GM15510 (cell line): ENCODE data around the gene NCAN.

Experiments
- POLR2A ChIP-seq: IDR thresholded peaks from 3 replicates; pipeline ENCODE4 v1.6.1; 2011; ENCODE audit warnings: borderline replicate concordance; ENCODE audit not compliant: insufficient read length; ENCODE audit errors: extremely low read depth

Gene NCAN

DNA sequence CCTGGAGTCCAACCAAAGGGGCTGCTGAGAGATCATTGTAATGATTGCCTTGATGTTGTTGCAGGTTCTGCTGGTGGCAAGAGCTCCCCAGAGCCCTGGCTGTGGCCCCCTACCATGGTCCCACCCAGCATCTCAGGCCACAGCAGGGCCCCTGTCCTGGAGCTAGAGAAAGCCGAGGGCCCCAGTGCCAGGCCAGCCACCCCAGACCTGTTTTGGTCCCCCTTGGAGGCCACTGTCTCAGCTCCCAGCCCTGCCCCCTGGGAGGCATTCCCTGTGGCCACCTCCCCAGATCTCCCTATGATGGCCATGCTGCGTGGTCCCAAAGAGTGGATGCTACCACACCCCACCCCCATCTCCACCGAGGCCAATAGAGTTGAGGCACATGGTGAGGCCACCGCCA is 15.5 kb downstream of the NCAN start:
- TF ChIP-seq POLR2A: no peak

DNA sequence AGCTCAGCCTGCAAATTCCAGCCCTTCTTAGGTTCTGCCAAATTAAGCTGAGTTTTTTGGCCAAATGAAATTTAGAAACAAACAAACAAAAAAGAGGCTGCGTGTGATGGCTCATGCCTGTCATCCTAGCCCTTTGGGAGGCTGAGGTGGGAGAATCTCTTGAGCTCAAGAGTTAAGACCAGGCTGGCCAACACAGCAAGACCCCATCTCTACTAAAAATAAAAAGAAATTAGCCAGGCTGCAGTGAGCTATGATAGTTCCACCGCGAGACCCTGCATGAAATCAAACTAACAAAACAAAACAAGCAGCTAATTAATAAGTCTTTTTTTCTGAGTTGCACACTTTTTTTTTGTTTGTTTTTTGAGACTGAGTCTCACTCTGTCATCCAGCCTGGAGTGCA is 17.9 kb downstream of the NCAN start:
- no peak for TF ChIP-seq POLR2A

DNA sequence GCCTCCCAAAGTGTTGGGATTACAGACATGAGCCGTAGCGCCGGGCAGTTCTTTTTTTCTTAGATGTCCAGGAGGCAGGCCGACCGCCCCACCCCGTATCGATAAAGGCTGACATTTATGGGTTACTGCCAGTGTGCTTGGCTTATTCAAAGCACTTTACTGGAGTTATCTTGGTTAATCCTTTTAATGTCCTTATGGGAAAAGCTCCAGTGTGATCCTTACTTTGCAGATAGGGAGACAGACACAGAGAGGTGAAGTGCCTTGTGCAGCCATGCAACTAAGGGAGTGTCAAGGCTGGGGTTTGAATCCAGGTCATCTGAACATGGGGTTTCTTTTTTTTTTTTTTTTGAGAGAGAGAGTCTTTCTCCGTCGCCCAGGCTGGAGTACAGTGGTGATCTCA is 19.2 kb downstream of the NCAN start:
- no peak for TF ChIP-seq POLR2A

DNA sequence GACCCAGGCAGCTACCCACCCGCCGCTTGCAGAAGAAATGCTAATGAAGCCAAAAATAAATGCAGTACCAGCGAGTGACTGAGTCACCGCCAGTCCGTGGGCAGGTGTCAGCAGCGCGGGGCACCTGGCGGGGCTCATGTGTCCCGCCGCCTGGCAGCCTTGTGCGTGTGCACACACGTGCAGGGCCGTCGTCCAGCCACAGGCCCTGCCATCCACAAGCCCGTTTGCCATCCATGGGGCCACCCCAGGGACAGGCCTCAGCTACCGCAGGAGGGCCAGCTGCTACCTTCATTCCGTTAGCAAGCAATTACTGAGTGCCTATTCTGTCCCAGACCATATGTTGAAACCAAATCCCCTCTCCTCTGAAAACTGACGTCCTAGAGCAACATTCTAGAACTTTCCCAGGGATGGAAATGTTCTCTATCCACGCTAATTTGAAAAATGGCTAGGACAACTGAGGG is 20.5 kb downstream of the NCAN start:
- TF ChIP-seq POLR2A: no peak

DNA sequence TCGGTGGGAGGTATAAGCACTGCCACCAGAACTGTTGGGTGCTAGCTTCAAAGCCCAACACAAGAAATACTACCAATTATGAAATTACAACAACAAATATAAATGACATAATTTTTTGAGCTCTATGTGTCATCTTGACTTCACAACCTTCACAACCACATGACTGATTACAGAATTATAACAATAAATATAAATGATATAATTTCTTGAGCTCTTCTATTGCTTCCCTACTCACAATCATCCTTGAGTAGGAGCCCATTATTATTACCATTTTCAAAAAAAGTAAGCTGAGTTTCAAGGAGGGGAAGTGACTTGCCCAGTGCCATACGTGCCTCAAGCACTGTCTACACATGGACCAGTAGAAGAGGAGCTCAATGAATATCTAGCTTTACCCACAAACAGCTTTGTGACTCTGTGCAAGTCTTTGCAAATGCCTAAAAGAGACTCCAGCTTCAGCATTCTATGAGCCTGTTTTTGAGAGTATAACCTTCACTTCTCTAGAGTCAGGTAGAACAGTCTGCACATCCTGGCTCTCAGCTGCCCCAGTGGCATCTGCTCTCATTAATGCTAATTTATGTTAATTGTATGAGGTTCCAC is 22.6 kb downstream of the NCAN start:
- no peak for TF ChIP-seq POLR2A

DNA sequence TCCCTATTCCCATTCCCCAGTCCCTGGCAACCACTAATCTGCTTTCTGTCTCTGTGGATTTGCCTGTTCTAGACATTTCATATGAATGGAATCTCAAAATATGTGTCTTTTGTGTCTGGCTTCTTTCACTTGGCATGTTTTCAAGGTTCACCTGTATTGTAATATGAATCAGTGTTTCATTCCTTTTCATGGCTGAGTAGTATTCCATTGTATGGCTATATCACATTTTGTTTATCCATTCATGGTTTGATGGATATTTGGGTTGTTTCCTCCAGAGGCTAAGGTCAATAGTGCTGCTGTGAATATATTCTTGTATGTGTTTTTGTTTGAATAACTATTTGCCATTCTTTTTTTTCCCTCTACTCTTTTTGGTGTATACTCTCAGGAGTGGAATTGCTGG is 24.4 kb downstream of the NCAN start:
- TF ChIP-seq POLR2A: no peak

DNA sequence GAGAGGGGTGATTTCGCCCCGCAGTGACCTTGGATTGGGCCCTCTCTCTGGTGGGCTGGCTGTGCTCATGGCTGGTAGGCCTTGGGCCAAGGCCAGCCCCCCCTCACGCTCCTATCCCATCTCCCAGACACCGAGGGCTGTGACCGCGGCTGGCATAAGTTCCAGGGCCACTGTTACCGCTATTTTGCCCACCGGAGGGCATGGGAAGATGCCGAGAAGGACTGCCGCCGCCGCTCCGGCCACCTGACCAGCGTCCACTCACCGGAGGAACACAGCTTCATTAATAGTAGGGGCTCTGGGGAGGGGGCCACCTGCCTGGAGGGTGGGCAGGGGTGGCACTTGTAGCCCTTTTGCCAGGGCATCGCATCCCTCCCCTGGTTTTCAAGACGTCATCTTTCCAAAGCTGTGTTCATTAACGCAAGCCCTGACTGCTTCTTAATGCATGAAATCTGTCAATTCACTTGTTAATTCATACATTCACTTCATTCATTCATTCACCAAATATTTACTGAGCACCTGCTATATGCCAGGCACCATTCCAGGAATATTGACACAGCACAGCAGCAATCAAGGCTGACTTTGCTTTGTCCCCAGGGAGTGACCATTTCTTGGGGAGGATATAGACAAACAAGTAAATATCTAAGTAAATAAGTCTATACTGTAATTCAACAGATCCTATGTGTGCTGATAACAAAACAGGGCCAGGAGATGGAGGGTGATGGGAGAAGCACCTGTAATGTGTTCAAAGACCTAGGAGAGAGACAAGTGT is 26.6 kb downstream of the NCAN start:
- TF ChIP-seq POLR2A: no peak

DNA sequence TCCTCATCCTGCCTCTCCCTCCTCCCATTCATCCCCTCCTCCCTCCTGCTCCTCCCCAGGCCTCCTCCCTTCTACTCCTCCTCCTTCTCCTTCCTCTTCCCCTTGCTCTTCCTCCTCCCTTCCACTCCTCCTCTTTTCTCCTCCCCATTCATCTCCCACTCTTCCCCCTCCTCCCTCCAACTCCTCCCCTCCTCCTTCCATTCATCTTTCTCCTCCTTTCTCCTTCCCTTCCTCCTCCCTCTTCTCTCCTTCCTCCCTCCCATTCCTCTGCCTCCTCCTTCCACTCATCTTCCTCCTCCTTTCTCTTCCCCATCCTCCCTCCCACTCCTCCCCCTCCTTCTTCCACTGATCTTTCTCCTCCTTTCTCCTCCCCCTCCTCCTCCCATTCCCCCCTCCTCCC is 27.9 kb downstream of the NCAN start:
- no peak for TF ChIP-seq POLR2A

DNA sequence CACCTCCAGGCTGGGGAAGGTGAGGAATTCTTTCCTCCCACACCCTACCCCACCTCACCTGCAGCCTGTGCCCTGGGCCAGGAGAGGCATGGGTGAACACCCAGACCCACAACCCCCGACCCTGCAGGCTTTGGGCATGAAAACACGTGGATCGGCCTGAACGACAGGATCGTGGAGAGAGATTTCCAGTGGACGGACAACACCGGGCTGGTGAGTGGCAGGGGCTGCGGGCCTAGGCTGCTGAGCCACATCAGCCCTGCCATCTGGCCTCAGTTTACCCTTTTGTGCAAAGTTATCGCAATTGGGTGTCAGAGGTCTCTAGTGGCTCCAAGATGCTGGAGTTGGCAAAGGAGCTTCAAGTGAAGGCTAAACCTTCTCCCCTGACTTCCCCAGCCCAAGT is 28.7 kb downstream of the NCAN start:
- no peak for TF ChIP-seq POLR2A

DNA sequence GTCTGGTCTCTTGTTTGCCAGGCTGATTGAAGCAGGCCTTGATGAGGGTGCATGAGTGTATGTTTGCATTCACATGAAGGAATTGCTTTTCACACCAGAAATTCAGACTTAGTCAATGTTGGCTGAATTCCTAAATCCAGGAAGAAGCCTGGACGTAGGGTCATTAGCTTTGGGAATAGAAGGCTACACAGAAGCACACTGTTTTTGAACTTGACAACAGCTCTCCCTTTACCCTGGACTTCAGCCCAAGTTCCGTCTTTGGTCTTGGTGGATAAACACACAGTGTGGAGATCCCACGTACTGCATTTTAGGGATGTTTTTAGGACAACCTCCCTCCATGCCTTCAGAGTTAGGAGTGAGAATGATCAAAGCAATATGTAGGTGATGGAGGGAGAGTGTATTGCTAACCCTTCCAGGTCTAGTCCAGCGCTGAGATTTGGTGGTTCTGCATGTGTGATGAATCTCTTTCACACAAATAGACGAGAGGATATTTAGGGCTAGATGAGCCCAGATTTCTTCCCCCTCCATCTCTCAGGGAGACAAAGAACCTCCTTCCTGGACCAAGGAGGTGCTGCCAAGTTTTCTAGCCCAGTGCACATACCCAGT is 38.5 kb downstream of the NCAN start:
- TF ChIP-seq POLR2A: no peak

DNA sequence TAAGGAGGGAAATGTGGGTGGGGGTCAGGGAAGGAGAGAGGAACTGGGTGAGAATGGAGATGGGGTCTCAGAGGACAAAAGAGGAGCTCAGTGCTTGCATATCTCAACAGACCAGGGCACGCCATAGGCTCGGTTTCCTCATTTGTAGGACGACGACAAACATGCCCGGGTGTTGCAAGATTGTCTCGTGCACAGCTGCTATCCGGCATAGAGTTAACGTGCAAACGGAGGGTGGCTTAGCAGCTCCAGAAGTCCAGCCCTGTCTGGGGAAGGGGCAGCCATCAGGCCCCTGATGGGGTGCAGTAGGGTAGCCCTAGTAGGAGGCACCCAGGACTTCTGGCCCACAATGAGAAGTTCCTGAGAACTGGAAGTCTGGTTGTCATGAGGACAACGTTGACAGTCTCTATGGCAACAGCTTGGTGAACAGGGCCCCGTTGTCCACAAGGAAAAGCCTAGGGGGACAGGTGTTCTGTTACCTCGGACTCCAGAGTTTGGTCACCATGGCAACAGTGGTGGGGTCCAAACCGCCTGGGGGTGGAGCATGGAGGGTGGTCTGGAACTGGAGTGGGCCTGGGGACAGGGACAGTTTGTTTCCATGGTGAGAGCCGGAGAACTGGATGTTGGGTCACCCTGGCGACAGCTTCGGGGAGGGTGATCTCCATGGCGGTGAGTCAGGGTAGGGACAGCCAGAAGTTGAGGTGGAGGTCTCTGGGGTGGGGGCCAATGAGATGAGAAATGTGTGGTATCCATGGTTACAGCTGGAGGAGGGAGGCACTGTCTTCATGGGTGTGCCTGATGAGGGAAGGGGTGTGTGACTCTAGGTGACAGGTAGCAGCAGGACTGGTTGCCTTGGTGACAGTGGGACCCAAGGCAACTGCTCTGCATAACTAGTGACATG is 44.6 kb downstream of the NCAN start:
- no peak for TF ChIP-seq POLR2A

DNA sequence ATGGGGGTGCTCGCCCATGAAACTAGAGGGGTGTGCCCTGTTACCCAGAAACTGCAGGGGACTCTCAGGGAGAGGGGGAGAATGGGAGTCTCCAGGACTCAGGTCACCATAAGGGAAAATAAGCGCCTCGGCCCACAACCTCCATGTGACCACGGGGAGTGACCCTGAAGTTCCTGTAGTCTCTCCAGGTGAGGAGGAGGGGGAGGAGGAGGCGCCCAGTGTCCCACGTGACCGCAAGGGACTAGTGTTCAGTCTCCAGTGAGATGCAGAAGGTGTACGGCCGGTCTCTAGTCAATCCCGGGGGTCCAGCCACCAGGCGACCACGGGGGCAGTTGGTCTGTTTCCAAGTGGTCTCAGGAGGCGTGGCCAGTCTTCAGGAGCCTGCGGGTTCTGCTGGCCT is 45.4 kb downstream of the NCAN start:
- TF ChIP-seq POLR2A: no peak

DNA sequence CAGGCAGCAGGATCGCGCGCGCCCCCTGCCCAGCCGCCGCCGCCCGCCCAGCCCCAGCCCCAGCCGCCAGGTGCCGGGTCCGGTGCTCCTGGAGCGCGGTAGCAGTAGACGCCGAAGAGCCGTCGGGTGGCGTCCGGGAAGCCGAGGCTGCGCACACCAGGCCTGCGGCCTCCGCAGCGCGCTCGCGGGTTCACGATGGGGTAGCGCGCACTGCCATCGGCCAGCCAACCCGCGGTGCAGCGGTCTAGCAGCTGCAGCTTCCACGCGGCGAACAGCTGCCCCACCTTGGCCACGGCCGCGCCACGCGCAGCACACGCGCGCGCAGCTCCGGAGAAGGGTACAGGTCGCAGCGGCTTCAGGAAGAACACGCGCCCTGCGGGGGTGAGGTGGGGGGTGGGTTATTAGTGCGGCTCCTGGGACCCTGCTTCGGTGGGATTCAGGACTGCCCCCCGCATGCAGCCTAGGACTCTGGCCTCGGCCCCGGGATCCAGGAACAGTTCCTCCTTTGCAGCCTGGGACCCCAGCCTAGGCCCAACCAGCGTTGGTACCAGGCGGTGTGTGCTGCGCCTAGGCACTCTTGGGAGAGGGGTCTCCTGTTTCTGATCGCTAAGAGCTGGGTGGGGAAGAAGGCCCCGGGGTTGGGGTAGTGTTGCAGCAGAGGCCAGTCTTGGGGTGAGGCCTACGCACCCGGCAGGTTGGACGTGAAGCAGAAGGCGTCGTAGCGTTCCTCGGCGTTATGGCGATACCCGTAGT is 46.3 kb downstream of the NCAN start:
- TF ChIP-seq POLR2A: no peak
